UCSD-AML1 (cell line): ENCODE results near the gene NAPEPLD.
"Not testable (repeated sequence)": the region's sequence is repeated elsewhere in the genome, so short reads cannot be mapped to it uniquely, and the experiment has no call there.

Experiments used
- DNase-seq: peaks from one replicate; lab custom pipeline; 2025; ENCODE audit not compliant: unreplicated experiment; lab: John Stamatoyannopoulos, UW

NAPEPLD gene

DNA sequence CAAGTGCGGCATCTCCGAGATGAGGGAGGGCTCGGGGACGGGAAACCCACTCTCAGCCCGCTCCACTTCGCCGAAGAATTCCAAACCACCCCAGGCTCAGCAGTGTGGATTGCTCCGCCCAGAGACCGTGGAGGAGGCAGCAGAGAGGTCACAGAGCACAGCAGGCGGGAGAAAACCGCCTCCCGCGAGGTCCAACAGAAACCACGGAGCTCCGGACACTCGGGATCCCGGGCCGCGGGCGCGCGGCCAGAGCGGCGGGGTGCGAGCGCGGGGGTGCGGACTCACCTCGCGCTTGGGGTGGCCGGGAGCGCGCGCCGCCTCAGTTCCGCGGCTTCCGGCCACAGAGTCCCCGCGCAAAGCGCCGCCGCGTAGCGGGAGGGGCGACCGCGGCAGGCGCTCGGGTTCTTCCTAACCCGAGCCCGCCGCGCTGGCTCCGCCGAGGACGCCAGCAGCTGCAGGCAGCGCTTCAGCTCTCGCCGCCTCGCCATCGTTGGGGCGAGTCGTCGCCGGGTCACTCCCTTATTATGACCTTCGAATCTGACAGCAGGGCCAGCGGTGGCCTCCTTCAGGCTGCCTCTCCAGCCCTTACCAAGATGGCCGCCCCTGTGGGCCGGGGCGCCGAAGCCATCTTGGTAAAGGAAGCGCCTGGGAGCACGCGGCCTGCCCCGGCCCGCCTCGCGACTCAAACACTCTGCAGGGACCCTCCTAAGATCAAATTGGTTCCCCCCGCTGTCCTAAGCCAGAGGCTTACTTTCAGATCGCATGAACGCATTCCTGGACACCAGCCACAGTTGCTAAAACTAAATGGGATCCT, at the start of gene NAPEPLD:
Gene NAPEPLD (minus strand): TSS at position 106 of the 814 bp plus-strand sequence. CDS start 20,323 bp downstream, outside the sequence.
- peak; percentile 11 for DNase-seq

DNA sequence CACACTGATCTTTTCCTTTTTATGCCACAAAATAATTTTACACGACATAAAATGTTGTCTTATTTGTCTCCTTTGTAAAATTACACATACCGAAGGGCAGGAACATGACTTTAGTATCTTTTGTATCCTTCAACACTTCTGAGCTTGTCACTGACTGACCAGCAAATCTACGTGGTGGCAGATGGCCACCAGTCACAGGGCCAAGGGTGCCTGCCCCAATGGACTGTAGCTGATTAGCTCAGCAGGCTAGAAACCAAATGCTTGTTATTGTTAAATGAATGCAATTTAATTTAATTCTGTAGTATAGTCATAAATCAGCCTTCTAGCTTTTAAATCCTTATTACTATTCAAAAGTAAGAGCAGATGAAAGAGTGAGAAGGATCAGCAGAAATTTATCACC, 49.2 kb upstream of the NAPEPLD start:
- DNase-seq: not testable (repeated sequence)

DNA sequence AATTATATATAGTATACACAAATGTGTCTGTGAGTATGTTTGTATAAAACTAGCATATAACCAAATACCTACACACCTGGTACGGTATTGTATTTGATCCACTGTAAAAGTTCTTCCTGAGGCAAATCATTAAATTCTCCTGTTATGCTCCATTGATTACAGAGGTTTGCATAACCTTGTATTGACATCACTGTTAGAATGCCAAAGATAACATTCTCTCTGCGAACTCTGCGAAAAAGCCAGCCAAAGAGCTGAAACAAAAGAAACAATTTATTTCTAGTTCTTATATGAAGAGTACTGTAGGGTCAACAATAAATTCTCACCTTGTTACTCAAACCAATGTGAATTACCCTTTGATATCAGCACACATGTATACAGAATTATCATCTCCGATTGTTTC, 46.5 kb upstream of the NAPEPLD start:
- not testable (repeated sequence) for DNase-seq

DNA sequence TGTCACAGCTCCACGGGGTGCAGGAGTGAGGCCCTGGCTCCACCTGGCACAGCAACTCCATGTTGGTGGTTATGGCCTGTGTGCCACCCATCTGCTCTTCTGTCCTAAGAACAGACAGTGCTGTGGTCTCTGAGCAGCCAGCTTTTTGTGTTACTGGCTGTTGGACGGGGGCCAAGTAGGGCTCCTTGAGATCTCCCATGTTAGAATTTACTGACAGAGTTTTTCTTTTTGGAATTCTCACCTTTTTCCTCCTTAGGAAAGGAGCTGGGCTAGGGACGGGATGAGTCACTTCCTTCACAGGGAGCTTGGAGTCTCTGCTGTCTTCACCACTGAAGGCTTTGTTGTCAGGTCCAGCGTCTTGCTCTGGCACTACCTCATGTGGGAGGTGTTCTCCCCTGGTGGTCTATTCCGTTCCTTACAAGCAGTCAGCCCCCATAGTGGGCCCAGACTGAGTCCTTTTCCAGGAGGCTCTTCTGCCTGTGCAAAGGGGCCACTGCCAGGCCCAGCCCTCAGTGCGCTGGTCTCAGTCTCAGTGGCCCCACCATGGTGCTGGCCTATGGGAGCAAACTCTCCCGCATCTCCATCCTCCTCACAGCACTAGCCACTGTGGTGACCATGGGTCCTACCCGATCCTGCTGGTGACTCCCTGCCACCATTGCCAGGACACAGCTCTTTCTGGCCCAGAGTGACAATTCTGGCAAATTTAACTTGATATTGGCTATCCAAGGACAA, 23.7 kb upstream of the NAPEPLD start:
- not testable (repeated sequence) for DNase-seq

DNA sequence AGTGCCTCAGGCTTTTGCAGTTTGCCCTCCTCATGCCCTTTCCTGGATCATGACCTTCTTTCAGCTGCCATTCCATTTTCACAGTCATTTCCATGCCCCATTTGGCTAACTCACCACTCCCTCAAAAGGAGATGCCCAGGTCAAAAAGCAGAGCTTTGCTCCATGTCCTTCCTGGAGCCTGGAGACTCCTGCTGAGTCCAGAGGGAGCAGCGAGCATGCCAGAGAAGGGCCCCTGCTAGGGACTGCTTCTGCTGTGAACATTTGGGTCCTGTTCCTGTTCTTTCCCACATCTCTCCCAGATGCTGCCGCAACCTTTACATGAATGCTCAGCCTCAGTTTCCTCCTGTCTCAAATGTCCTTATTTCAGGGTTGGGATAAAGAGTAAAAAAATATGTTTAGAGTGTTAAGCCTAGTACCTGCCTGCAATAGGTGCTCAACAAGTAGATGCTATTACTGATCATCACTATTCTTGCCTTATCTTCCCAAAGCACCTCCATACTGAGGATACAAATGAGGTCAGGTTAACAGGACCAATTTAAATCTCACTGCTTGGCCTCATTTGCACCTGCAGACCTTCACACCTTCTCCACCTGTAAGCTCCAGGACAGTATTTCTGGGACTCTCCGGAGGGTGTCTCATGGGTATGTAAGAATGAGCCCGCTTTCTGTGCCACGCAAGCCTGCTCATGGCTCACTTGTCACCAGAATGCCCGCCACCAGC, 23.0 kb upstream of the NAPEPLD start:
- not testable (repeated sequence) for DNase-seq

- not testable (repeated sequence) for DNase-seq
Measured at GRCh38 chr7:103166921-103167544, 18.1 kb upstream of the NAPEPLD start.

DNA sequence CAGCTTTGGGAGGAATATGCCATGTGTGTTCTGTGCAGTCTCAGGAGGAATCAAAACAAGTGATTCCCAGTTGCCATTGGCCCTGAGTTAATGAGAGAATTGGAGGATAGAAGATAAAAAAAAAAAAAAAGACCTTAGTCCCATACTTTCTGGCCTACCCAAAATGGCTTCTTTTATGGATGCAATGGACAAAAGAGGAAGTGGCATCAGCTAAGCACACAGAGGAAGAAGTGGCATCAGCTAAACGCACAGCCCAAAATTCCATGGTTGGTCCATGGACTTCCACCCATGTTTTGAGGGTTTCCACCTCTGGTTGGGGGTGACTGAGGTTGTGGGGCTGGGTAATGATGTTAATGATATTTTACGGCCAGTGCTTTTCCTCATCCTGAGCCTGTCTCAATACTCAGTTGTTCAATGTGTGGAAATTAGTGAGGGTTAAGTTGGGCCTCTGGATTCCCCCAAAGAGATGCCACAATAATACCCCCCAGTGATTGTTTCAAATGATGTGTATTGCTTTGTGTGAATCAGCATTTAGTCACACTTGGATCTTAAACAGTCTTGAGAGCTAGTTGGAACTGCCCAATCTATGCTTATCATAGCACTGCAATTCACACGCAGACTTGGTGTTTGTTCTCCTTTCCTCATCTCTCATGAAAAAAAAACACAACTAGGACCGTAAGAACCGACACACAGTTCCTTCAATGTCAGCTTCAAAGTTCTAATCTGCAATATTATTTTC, 14.4 kb upstream of the NAPEPLD start:
- DNase-seq: not testable (repeated sequence)

DNA sequence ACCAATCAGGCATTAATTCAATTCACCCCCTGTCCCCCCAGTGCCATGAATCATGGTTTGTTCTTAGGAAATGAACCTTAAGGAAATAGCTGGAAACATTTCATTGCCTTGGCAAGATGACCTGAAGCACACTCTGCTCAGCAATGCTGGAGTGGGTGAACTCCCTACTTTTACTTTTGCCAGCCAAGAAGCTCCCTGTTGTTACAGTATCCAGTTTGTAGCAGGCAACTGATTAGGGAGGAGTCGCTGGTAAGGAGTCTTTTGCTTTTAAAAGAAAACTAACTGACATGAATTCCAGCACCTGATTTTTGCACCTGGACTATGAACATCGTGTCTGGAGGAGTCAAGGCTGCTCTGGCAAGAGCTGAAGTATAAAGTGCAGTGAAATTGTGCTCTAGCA, 13.7 kb upstream of the NAPEPLD start:
- not testable (repeated sequence) for DNase-seq

GRCh38 chr7:103161998-103162616, 13.2 kb upstream of the NAPEPLD start:
- not testable (repeated sequence) for DNase-seq

GRCh38 chr7:103159072-103159471, 10.2 kb upstream of the NAPEPLD start:
- not testable (repeated sequence) for DNase-seq

DNA sequence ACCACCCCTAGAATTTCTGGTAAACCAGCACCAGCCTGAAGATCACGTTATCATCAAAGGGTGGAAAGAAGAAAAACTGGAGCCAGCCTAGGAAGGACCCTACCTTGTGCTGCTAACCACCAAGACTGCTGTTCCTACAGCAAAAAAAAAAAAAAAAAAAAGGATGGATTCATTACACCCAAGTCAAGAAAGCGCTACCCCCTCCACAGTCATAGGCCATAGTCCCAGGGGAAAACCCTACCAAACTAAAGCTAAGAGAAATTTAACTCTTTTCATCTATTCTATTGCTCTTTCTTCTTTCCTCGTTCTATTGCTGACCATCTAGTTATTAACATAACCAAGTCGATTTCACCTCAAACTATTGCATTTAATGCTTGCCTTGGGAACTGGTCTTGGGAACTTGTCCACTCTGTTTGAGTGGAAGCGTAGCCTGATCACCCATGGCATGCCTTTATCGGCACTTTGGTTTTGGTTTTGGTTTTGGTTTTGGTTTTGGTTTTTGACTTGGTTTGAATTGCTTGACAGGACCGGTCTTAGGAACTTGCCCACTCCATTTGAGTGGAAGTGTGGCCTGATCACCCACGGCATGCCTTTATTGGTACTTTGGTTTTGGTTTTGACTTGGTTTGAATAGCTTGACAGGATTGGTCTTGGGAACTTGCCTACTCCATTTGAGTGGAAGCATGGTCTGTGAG, 6.6 kb upstream of the NAPEPLD start:
- DNase-seq: not testable (repeated sequence)

GRCh38 chr7:103154042-103154441, 5.1 kb upstream of the NAPEPLD start:
- no peak for DNase-seq

GRCh38 chr7:103152744-103153617, 4.1 kb upstream of the NAPEPLD start:
- not testable (repeated sequence) for DNase-seq

DNA sequence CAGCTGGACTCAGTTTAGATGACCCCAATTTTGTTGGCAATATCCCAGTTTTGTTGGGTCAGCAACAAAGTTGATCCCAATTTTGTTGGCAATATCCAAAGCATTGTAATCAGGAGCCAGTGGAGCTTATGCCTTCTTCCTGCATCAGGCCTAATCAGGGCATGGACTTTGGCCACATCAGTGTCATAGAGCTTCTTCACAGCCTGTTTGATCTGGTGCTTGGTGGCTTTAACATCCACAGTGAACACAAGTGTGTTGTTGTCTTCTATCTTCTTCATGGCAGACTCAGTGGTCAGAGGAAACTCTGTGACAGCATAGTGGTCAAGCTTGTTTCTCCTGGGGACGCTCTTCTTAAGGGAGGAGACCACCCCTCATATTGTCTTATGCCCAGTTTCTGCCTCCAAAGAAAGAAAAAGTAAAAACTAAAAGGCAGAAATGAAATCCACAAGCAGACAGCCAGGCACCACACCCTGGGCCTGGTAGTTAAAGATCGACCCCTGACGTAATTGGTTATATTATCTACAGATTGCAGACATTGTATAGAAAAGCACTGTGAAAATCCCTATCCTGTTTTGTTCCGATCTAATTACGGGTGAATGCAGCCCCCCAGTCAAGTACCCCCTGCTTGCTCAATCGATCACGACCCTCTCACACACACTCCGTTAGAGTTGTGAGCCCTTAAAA, 3.2 kb upstream of the NAPEPLD start:
- not testable (repeated sequence) for DNase-seq

DNA sequence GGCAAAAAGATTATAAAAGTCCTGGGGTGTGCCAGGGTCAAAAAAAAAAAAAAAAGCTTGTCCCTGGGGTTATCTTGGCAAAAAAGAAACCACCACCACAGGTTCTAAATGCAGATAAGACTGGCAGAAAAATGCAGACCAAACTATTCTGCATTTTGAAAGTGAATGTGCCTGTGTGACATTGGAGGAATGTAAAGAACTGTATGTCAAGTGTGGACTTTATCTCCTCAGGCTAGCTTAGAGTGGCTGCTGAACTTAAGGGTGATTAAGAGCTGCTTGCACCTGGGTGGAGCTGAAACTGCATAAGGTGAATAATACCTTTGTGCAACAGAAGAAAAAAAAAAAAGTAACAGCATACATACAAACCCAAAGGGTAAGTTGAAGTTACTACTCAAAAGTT, 1.3 kb upstream of the NAPEPLD start:
- no peak for DNase-seq

DNA sequence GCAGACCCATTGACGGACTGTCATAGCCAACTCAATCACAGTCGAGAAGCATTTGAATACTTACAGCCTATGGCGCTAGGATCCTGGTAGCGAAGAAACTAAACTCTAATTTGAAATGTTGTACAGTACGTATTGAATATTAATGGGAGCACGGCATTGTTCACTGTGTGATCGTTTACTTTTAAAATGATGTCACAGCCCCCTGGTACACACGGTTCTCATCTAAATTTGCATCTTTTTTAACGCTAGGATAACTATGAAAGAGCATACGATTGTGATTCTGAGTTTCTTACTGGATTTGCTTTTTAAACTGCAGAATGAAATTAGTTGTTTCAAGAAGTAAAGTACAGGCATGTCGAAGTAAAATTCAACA, 895 bp upstream of the NAPEPLD start:
- no peak for DNase-seq

GRCh38 chr7:103148131-103148993, 537 bp downstream of the NAPEPLD start:
- DNase-seq: no peak
